Caco-2 (cell line): ENCODE measurements around the gene CCT6A. TPM values are rescaled to one million over a fixed set of nuclear protein-coding genes. Genes with fewer than 3 reads are reported as not detected.

Experiments used
- Bru-seq: library from RNA; stranded (reverse); fragments of 400-500 nt; gene quantifications from one replicate; lab custom pipeline; 2021; lab: Mats Ljungman, UMichigan
- BruChase-seq, 2 experiments: library from RNA; stranded (reverse); fragments of 400-500 nt; gene quantifications; one replicate each; lab custom pipeline; 2021; lab: Mats Ljungman, UMichigan
- BruUV-seq: library from RNA; stranded (reverse); fragments of 400-500 nt; replicated peaks from 2 replicates; lab custom pipeline; 2021; lab: Mats Ljungman, UMichigan
- CTCF ChIA-PET: fragments of 300-600 bp; sonication (Branson Sonifier 250); formaldehyde crosslinking; loops from one replicate; lab custom pipeline; 2022; ENCODE audit warnings: antibody characterized with exemption; lab: Charles Lee
- POLR2A ChIA-PET: fragments of 300-600 bp; sonication (Branson Sonifier 250); formaldehyde crosslinking; loops from one replicate; lab custom pipeline; 2022; ENCODE audit warnings: antibody characterized with exemption; lab: Charles Lee
- DNase-seq, 2 experiments: peaks; one replicate each; pipeline versions ENCODE4 v3.0.0 to v3.0.0-alpha.2; 2020 to 2022
- H3K27me3 ChIP-seq: replicated peaks from 2 replicates; pipeline ENCODE4 v1.6.0; 2011; ENCODE audit warnings: low read length; ENCODE audit not compliant: control insufficient read depth, insufficient read depth
- H3K36me3 ChIP-seq: 2 replicates; pipeline ENCODE4 v1.5.1; 2011; ENCODE audit warnings: low read length; ENCODE audit not compliant: control insufficient read depth, insufficient read depth
- H3K4me1 ChIP-seq: fragments of 250-450 bp; sonication (Bioruptor Pico); 2 replicates; pipeline ENCODE4 v1.5.1; 2020; ENCODE audit warnings: mild to moderate bottlenecking
- H3K4me3 ChIP-seq: 2 replicates; pipeline ENCODE4 v1.5.1; 2011; ENCODE audit warnings: low read depth, mild to moderate bottlenecking, control low read depth, low read length
- H3K9me3 ChIP-seq: fragments of 250-450 bp; sonication (Bioruptor Pico); 2 replicates; pipeline ENCODE4 v1.5.1; 2020; ENCODE audit warnings: mild to moderate bottlenecking, moderate library complexity
- H3K27ac Mint-ChIP-seq: one replicate; pipeline ENCODE4 v1.8.0; 2022; ENCODE audit warnings: mixed read lengths; ENCODE audit not compliant: unreplicated experiment
- H3K27me3 Mint-ChIP-seq: one replicate; pipeline ENCODE4 v1.8.0; 2022; ENCODE audit warnings: mixed read lengths; ENCODE audit not compliant: insufficient read depth, unreplicated experiment
- H3K36me3 Mint-ChIP-seq: one replicate; pipeline ENCODE4 v1.8.0; 2022; ENCODE audit warnings: mild to moderate bottlenecking, mixed read lengths; ENCODE audit not compliant: insufficient read depth, unreplicated experiment
- H3K4me1 Mint-ChIP-seq: one replicate; pipeline ENCODE4 v1.8.0; 2022; ENCODE audit warnings: low read depth, mixed read lengths; ENCODE audit not compliant: unreplicated experiment
- H3K4me3 Mint-ChIP-seq: one replicate; pipeline ENCODE4 v1.8.0; 2022; ENCODE audit warnings: mild to moderate bottlenecking, moderate library complexity, mixed read lengths; ENCODE audit not compliant: unreplicated experiment
- H3K9me3 Mint-ChIP-seq: one replicate; pipeline ENCODE4 v1.8.0; 2022; ENCODE audit warnings: mixed read lengths; ENCODE audit not compliant: unreplicated experiment
- CTCF ChIP-seq, 2 experiments: fragments of 200-600 bp in 1 of 2; IDR thresholded peaks; 1 replicate in 1 of 2; 2 replicates in 1 of 2; pipeline versions ENCODE4 v1.5.1 to v1.8.0; 2011 to 2022; ENCODE audit warnings: antibody characterized with exemption in 1 of 2, control low read depth in 1 of 2, inconsistent platforms in 1 of 2, low read depth in 1 of 2, low read length in 1 of 2, mild to moderate bottlenecking in 1 of 2, moderate library complexity in 1 of 2; ENCODE audit not compliant: insufficient read depth in 1 of 2, severe bottlenecking in 1 of 2, unreplicated experiment in 1 of 2
- intact Hi-C: fragments of 100-400 bp; cut with micrococcal nuclease; formaldehyde crosslinking; loops from one replicate; pipeline ENCODE4 v1.10.0; 2022; ENCODE audit not compliant: unreplicated experiment
- long read RNA-seq: library from polyadenylated mRNA; stranded (forward); transcript quantifications from one replicate; pipeline ENCODE4 v2.0.0, GENCODE V29; 2022
- total RNA-seq: library from RNA; stranded (reverse); gene quantifications from 2 replicates; pipeline ENCODE4 v1.2.3, GENCODE V29; 2022

CCT6A gene
- total RNA-seq = 242 and 248 TPM in 2 replicates
- Bru-seq, nascent RNA = percentile 99 among the genes with signal in this experiment
- BruChase-seq, experiment 1, labeled RNA remaining after a 2-hour chase = percentile 99 among the genes with signal in this experiment
- percentile 99 among the genes with signal in this experiment for BruChase-seq, experiment 2, labeled RNA remaining after a 6-hour chase
- long read RNA-seq, transcript CCT6A-201 (14 exons, 2,719 nt) = major isoform, 828 of 925 reads
- long read RNA-seq, transcript CCT6A-202 (13 exons, 2,529 nt) = minor isoform, 12 of 925 reads
- long read RNA-seq, partial matches to known transcripts = 26 of 925 reads
- long read RNA-seq, other reads (novel, unspliced or antisense) = 58 of 925 reads

GRCh38 chr7:56051339-56052191, at the start of gene CCT6A, which contains the start of gene PSPH:
Gene CCT6A (plus strand): TSS chr7:56051765. CDS start chr7:56051849, 84 bp downstream.
Gene PSPH (minus strand): TSS chr7:56051444. CDS start chr7:56021212, 30,232 bp downstream.
- ChIA-PET POLR2A (interaction anchor here (0.5 to 2.1 kb wide), 14 partner anchors 8 to 166 kb away, joined by 3 to 79 read pairs (median 7); partner anchors contain the start of genes CHCHD2, NIPSNAP2 and SUMF2), CTCF (interaction anchor here (0.6 to 1.2 kb wide), 8 partner anchors 11 to 87 kb away, joined by 3 to 22 read pairs (median 4); partner anchors contain the start of genes CHCHD2 and SUMF2)
- peak within 1 kb of the TSS; percentile 91 for H3K27ac Mint-ChIP-seq

GRCh38 chr7:56003749-56004148, 47.8 kb upstream of the CCT6A start:
- ChIA-PET CTCF (no interaction called here), POLR2A (interaction anchor here (0.6 kb wide), 1 partner anchor 47 kb away, joined by 3 read pairs; the partner anchor contains the start of gene PSPH)
- intact Hi-C loops = no loop called here
- Histone ChIP-seq H3K36me3 (no peaks in the 10 kb centered on the region), H3K27me3 (no peaks in the 10 kb centered on the region), H3K4me3 (no peak overlapping the region), H3K9me3 (no peaks in the 10 kb centered on the region), H3K4me1 (peaks cover 23% of the 10 kb centered on the region)
- DNase-seq = no peak
- Mint-ChIP-seq H3K4me1 (peaks cover 14% of the 10 kb centered on the region), H3K4me3 (no peak overlapping the region), H3K36me3 (peaks cover 43% of the 10 kb centered on the region), H3K27me3 (no peaks in the 10 kb centered on the region), H3K27ac (no peak overlapping the region), H3K9me3 (no peaks in the 10 kb centered on the region)
- TF ChIP-seq CTCF (IDR thresholded peaks at IDR 0.05; ENCODE audit: insufficient read depth in 1 of 2, low read depth in 1 of 2, low read length in 1 of 2, severe bottlenecking in 1 of 2, unreplicated experiment in 1 of 2) = no peak
- BruUV-seq = no TSS peak

More at GRCh38 chr7:56051339-56052191, at the start of gene CCT6A, which contains the start of gene PSPH:
- TF ChIP-seq CTCF (IDR thresholded peaks at IDR 0.05; ENCODE audit: insufficient read depth in 1 of 2, low read depth in 1 of 2, low read length in 1 of 2, severe bottlenecking in 1 of 2, unreplicated experiment in 1 of 2) = no peak
- Mint-ChIP-seq H3K27me3 (no peaks in the 10 kb centered on the region), H3K36me3 (peaks cover 63% of the 10 kb centered on the region), H3K4me3 (peak within 1 kb of the TSS; percentile 92), H3K4me1 (peaks cover 4% of the 10 kb centered on the region), H3K9me3 (no peaks in the 10 kb centered on the region)
- no peaks in the 10 kb centered on the region for H3K27me3 ChIP-seq
- peak within 1 kb of the TSS; percentile 59 for H3K4me3 ChIP-seq
- intact Hi-C loops = loop anchor here (1.0 kb wide), 3 partner anchors 13 to 44 kb away; partner anchors contain the start of gene SUMF2
- H3K36me3 ChIP-seq = no peaks in the 10 kb centered on the region
- peak; percentile 99 for DNase-seq
- BruUV-seq = no TSS peak
- H3K4me1 ChIP-seq = peaks cover 45% of the 10 kb centered on the region
- no peaks in the 10 kb centered on the region for H3K9me3 ChIP-seq
